Duodenal mucosa (tissue), 2 donors: ENCODE data around the gene DPP4.
A peak's percentile ranks its signal among the peaks of the same experiment; 100 is the strongest.
"Not testable (repeated sequence)": the region's sequence is repeated elsewhere in the genome, so short reads cannot be mapped to it uniquely, and the experiment has no call there.

Experiments used
- H3K27ac ChIP-seq: one replicate; pipeline ENCODE4 v1.7.0; 2013; ENCODE audit warnings: low read depth, low read length
- H3K27me3 ChIP-seq, 2 donors: one replicate each; pipeline ENCODE4 v1.7.0; 2013; ENCODE audit warnings: low read length in 2 of 2, control low read depth in 1 of 2; ENCODE audit not compliant: insufficient read depth in 2 of 2, control insufficient read depth in 1 of 2
- H3K36me3 ChIP-seq, 2 donors: one replicate each; pipeline ENCODE4 v1.7.0; 2013; ENCODE audit warnings: low read length in 2 of 2, control low read depth in 1 of 2; ENCODE audit not compliant: insufficient read depth in 2 of 2, control insufficient read depth in 1 of 2
- H3K4me1 ChIP-seq, 2 donors: one replicate each; pipeline ENCODE4 v1.7.0; 2013; ENCODE audit warnings: low read length in 2 of 2, control low read depth in 1 of 2; ENCODE audit not compliant: insufficient read depth in 2 of 2, control insufficient read depth in 1 of 2
- H3K4me3 ChIP-seq, 2 donors: one replicate each; pipeline ENCODE4 v1.7.0; 2013; ENCODE audit warnings: low read length in 2 of 2, low read depth in 1 of 2
- H3K9ac ChIP-seq, 2 donors: one replicate each; pipeline ENCODE4 v1.7.0; 2013; ENCODE audit warnings: low read length in 2 of 2, low read depth in 1 of 2
- H3K9me3 ChIP-seq, 2 donors: one replicate each; pipeline ENCODE4 v1.7.0; 2013; ENCODE audit warnings: low read length in 2 of 2, control low read depth in 1 of 2; ENCODE audit not compliant: control insufficient read depth in 1 of 2

DPP4 gene

DNA sequence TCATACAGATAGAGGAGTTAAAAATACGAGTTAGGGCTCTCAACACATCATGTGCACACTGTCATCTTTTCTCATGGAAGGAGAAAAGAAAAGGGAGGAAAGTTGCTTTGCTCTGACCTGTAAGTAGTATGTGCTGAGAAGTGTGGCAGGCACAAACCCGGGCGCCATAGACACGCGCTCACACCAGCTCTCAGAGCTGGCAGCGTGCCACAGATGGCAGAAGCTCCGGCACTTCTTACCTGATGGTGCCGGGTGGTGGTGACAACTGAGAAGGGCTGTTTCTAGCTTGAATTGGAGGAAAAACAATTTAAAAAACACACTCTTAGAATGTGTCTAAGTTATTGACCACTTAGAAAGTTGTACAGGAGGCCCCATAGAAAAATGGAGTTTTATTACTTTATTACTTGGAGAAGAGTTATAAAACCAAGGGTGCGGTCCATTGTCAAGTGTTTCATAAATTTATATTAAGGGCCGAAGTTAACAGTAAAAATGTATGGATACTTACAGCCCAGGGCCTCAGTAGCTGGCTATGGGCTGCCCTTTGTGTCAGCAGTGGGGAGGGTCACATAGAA, 92.2 kb downstream of the DPP4 start:
- Histone ChIP-seq H3K27me3 (no peaks in the 10 kb centered on the region), H3K4me1 (peaks cover 16 to 24% of the 10 kb centered on the region in 2 donors), H3K27ac (no peak overlapping the region), H3K36me3 (no peaks in the 10 kb centered on the region), H3K4me3 (peak overlapping the region; percentile 18 to 40), H3K9ac (no peak overlapping the region), H3K9me3 (no peaks in the 10 kb centered on the region)

DNA sequence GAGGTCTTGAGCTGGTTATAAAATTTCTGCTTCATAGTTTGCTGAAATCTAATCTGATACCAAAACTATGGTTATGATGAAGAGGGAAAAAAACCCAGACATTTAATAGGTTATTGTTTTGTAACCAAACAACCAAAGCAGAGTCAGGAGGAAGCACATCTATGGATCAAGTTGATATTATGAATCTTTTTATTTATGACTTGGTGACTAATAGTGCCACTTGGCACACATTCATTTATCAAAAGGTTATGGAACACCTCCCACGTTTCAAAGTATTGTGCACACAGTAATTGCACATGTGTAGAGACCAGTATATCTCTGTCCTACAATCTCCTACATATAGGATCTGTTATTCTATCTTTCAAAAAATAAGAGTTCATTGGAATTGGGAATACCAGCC, 93.0 kb downstream of the DPP4 start:
- Histone ChIP-seq H3K4me3 (no peak overlapping the region), H3K27ac (no peak overlapping the region), H3K9me3 (no peaks in the 10 kb centered on the region), H3K27me3 (no peaks in the 10 kb centered on the region), H3K36me3 (no peaks in the 10 kb centered on the region), H3K4me1 (peaks cover 16 to 24% of the 10 kb centered on the region in 2 donors), H3K9ac (no peak overlapping the region)

- Histone ChIP-seq H3K4me1 (peaks cover 16 to 24% of the 10 kb centered on the region in 2 donors), H3K9ac (no peak overlapping the region), H3K27me3 (no peaks in the 10 kb centered on the region), H3K9me3 (no peaks in the 10 kb centered on the region), H3K36me3 (no peaks in the 10 kb centered on the region), H3K27ac (no peak overlapping the region), H3K4me3 (no peak overlapping the region)
Observed at GRCh38 chr2:161979490-161979889, 94.5 kb downstream of the DPP4 start.

DNA sequence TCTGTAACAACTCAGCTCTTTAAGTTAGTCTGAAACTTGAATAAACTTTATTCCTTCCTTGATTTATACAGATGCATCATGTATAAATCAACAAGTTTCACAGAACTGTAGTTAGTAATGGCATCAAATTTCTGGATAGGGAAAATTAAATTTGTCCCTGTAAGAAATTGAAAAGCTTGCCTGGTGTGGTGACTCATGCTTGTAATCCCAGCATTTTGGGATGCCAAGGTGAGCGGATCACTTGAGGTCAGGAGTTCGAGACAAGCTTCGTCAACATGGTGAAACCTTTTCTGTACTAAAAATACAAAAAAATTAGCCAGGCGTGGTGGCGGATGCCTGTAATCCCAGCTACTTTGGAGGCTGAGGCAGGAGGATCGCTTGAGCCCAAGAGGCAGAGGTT, 96.1 kb downstream of the DPP4 start:
- H3K9ac ChIP-seq, H3K4me3 ChIP-seq, H3K27ac ChIP-seq, H3K36me3 ChIP-seq, H3K9me3 ChIP-seq, H3K27me3 ChIP-seq: not testable (repeated sequence)
- peaks cover 14 to 19% of the 10 kb centered on the region in 2 donors for H3K4me1 ChIP-seq

DNA sequence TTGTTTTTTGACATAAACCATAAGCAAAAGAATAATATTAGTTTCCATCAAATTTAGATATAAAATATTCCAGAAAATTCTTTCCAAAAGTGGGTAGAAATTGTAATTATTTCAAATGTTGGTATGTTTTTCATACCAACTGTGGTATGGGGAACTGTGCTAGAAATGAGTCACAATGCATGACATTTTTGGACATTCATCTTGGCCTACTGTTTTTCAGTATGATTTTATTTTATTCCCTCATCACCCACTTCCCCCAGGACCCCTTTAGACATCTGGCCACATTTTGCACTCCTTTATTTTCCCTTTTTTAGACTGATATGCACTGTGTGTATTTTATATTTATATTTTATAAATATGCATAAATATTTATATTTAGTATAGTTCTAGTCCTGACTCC, 97.1 kb downstream of the DPP4 start:
- Histone ChIP-seq H3K27me3 (no peaks in the 10 kb centered on the region), H3K4me1 (peaks cover 10 to 14% of the 10 kb centered on the region in 2 donors), H3K36me3 (no peaks in the 10 kb centered on the region), H3K9me3 (no peaks in the 10 kb centered on the region), H3K27ac (no peak overlapping the region), H3K9ac (no peak overlapping the region), H3K4me3 (no peak overlapping the region)

GRCh38 chr2:161976295-161976694, 97.7 kb downstream of the DPP4 start:
- peaks cover 7 to 8% of the 10 kb centered on the region in 2 donors for H3K4me1 ChIP-seq
- no peak overlapping the region for H3K4me3 ChIP-seq
- H3K27ac ChIP-seq, result no peak overlapping the region
- H3K9ac ChIP-seq, result no peak overlapping the region
- H3K9me3 ChIP-seq, result no peaks in the 10 kb centered on the region
- H3K27me3 ChIP-seq, result no peaks in the 10 kb centered on the region
- H3K36me3 ChIP-seq, result no peaks in the 10 kb centered on the region

DNA sequence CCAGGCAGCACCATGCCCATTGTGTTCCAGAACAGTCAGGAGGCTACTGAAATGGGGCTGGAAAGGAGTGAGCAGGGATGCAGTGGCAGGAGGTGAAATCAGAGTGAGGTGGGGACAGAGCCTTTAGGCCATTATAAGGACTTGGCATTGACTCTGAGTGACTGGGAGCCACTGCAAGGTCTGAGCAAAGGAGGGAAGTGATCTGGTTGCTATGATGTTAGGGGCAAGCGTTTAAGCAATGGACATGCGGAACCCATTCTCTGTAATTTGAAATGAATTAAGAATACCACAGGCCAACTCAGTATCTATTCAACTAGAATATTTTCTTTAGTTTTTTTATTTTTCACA, 98.2 kb downstream of the DPP4 start:
- no peaks in the 10 kb centered on the region for H3K9me3 ChIP-seq
- H3K36me3 ChIP-seq, result no peaks in the 10 kb centered on the region
- H3K27me3 ChIP-seq, result no peaks in the 10 kb centered on the region
- H3K4me1 ChIP-seq, result peaks cover 6 to 7% of the 10 kb centered on the region in 2 donors
- H3K27ac ChIP-seq, result no peak overlapping the region
- no peak overlapping the region for H3K4me3 ChIP-seq
- H3K9ac ChIP-seq, result no peak overlapping the region

DNA sequence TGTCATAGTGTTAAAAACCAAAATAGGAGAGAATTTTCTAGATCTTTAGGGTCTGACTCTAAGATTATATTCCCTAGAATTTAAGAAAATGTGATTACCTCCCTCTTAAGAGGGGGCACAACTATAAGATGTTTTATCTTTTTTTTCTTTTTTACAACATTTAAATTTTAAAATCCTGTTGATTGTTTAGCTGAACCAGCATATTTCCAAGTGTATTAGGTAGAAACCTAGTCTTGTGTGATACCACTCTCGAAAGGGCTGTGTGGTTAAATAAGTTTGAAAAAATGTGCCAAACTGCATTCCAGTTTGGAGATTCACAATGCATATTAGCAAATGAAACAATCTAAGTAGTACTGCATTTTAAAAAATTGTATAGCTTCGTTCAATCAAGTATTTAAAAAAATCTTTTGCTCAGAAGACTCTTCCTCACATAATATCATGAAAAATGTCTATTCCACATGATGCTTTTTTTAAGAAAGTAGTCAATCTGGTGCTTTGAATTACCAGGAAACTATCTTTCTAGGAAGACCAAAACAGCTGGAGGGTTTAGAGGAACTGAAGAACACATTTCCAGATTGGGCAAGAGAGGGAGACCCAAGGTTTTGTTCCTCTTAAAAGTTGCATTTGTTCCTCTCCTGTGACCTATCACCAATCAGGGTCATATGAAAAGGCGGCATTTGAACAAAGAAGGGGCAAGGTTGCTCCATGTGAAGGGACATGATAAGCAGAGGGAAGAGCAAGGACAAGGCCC, 98.8 kb downstream of the DPP4 start:
- no peaks in the 10 kb centered on the region for H3K36me3 ChIP-seq
- peaks cover 6 to 7% of the 10 kb centered on the region in 2 donors for H3K4me1 ChIP-seq
- H3K9ac ChIP-seq, result no peak overlapping the region
- H3K4me3 ChIP-seq, result no peak overlapping the region
- H3K27me3 ChIP-seq, result no peaks in the 10 kb centered on the region
- H3K27ac ChIP-seq, result no peak overlapping the region
- H3K9me3 ChIP-seq, result no peaks in the 10 kb centered on the region

DNA sequence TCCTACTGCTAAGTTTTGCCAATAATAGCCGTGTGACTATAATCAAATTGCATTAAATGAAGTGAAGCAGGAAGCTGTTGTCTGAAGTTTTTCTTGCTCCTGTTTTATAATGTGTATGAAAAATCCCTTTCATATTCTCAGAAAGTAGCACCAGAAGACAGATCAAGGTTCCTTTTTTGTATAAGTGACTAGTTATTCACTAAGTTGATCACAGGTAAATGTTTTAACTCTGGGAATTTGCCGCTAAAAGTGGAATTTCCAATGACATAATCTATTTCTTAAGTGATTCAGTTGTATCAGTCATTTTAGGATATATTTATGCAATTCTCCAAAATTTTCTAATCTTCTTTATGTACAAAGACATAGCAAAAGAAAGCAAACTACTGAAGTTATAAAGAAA, 99.6 kb downstream of the DPP4 start:
- H3K27ac ChIP-seq, result no peak overlapping the region
- no peak overlapping the region for H3K9ac ChIP-seq
- peaks cover 6 to 7% of the 10 kb centered on the region in 2 donors for H3K4me1 ChIP-seq

GRCh38 chr2:161972866-161973265, 101.1 kb downstream of the DPP4 start:
- Histone ChIP-seq H3K4me3 (no peak overlapping the region), H3K36me3 (no peaks in the 10 kb centered on the region), H3K9ac (no peak overlapping the region), H3K4me1 (peaks cover 6 to 7% of the 10 kb centered on the region in 2 donors), H3K27ac (no peak overlapping the region), H3K27me3 (no peaks in the 10 kb centered on the region), H3K9me3 (no peaks in the 10 kb centered on the region)

More for the DNA sequence above, 99.6 kb downstream of the DPP4 start:
- Histone ChIP-seq H3K4me3 (no peak overlapping the region), H3K27me3 (no peaks in the 10 kb centered on the region), H3K9me3 (no peaks in the 10 kb centered on the region), H3K36me3 (no peaks in the 10 kb centered on the region)
